Measurements from ENCODE around the gene TMEM169.

GRCh38 chr2:216051350-216051749 is 30.4 kb upstream of the TMEM169 start:
- TF ChIP-seq CTCF (IDR thresholded peaks at IDR 0.05; ENCODE audit: insufficient read depth, low read length) (no peak), REST (IDR thresholded peaks at IDR 0.05; ENCODE audit: insufficient replicate concordance, low read depth) (no peak), POLR2AphosphoS5 (IDR thresholded peaks at IDR 0.05; ENCODE audit: low read depth) (no peak), GABPA (IDR thresholded peaks at IDR 0.05; ENCODE audit: low read depth) (no peak), SPI1 (IDR thresholded peaks at IDR 0.05; ENCODE audit: borderline replicate concordance, low read depth) (no peak)

Data from HL-60 (cell line).